22Rv1 (cell line): Measurements from ENCODE around the gene PIP5KL1.

ENCODE experiments used
- ZFX ChIP-seq: fragments of 450-650 bp; IDR thresholded peaks from 2 replicates; pipeline ENCODE4 v1.6.1; 2017; ENCODE audit warnings: antibody characterized with exemption, borderline replicate concordance
- TF ChIP-seq, protein P1 (sequence below): fragments of 450-650 bp; IDR thresholded peaks from 2 replicates; pipeline ENCODE4 v1.5.1; 2017; ENCODE audit warnings: mild to moderate bottlenecking

DNA sequence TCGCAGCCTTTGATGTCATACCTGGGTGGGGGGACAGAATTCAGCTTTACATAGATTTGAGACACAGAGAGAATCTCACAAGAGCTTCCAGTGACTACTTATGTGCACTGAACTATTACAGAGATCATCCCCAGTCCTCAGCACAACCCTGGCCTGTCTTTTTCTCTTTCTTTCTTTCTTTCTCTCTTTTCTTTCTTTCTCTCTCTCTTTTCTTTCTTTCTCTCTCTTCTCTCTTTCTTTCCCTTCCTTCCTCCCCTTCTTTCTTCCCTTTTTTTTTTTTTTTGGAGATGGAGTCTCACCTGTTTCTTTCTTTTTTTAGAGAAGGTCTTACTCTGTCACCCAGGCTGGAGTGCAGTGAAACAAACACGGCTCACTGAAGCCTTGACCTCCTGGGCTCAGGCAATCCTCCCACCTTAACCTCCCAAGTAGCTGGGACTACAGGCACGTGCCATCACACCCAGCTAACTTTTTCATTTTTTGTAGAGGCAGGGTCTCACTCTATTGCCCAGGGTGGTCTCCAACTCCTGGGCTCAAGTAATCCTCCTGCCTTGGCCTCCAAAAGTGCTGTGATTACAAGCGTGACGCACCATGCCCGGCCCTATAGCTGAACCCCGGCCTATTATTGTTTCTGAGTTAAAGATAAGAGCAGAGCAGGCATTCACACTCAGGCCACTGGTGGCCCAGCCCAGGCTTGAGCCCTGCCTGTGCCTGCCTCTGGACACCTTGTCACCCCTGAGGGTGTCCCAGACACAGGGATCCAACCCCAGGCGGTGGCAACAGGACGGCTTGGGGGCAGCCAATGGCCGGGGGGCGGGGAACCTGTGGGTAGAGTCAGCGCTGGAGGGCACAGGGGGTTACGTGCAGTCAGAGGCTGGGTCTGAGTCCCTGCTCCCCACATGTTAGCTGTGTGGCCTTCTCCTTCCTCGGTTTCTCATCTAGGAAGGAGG, 4.3 kb downstream of the PIP5KL1 start:
- TF ChIP-seq, protein P1, sequence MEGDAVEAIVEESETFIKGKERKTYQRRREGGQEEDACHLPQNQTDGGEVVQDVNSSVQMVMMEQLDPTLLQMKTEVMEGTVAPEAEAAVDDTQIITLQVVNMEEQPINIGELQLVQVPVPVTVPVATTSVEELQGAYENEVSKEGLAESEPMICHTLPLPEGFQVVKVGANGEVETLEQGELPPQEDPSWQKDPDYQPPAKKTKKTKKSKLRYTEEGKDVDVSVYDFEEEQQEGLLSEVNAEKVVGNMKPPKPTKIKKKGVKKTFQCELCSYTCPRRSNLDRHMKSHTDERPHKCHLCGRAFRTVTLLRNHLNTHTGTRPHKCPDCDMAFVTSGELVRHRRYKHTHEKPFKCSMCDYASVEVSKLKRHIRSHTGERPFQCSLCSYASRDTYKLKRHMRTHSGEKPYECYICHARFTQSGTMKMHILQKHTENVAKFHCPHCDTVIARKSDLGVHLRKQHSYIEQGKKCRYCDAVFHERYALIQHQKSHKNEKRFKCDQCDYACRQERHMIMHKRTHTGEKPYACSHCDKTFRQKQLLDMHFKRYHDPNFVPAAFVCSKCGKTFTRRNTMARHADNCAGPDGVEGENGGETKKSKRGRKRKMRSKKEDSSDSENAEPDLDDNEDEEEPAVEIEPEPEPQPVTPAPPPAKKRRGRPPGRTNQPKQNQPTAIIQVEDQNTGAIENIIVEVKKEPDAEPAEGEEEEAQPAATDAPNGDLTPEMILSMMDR, result no peak
- no peak for TF ChIP-seq ZFX
